GM19238 (cell line): ENCODE data around the gene LORICRIN.
"Not testable (repeated sequence)": the region's sequence is repeated elsewhere in the genome, so short reads cannot be mapped to it uniquely, and the experiment has no call there.

ENCODE experiments used
- DNase-seq: peaks from one replicate; pipeline ENCODE4 v3.0.0; 2011; ENCODE audit warnings: low spot score; ENCODE audit not compliant: insufficient read length

LORICRIN gene

GRCh38 chr1:153259387-153259786 is at the start of gene LORICRIN:
Gene LORICRIN, plus strand, starts transcription at chr1:153259687. Its CDS starts 1,263 bp downstream, at chr1:153260950.
- no peak for DNase-seq

GRCh38 chr1:153210206-153210605 is 49.3 kb upstream of the LORICRIN start:
- no peak for DNase-seq

- DNase-seq, result no peak
These were observed 47.3 kb upstream of the LORICRIN start for GRCh38 chr1:153212201-153212600.

- DNase-seq, result no peak
These were observed 46.0 kb upstream of the LORICRIN start for GRCh38 chr1:153213519-153213918.

- no peak for DNase-seq
These were observed 42.3 kb upstream of the LORICRIN start, which contains the start of gene PRR9 for GRCh38 chr1:153217212-153217611. Gene PRR9, plus strand, starts transcription at chr1:153217584. Its CDS starts 561 bp downstream, at chr1:153218145.

- no peak for DNase-seq
These were observed 41.6 kb upstream of the LORICRIN start for GRCh38 chr1:153217744-153218416.

- no peak for DNase-seq
These were observed 38.7 kb upstream of the LORICRIN start for GRCh38 chr1:153220606-153221303.

GRCh38 chr1:153223040-153223891 is 36.2 kb upstream of the LORICRIN start:
- not testable (repeated sequence) for DNase-seq

- DNase-seq, result no peak
These were observed 31.7 kb upstream of the LORICRIN start for GRCh38 chr1:153227810-153228209.

- DNase-seq, result no peak
These were observed 31.0 kb upstream of the LORICRIN start for GRCh38 chr1:153228491-153228890.

GRCh38 chr1:153229076-153229829 is 30.2 kb upstream of the LORICRIN start:
- DNase-seq, result not testable (repeated sequence)

- no peak for DNase-seq
These were observed 28.1 kb upstream of the LORICRIN start for GRCh38 chr1:153231363-153231762.

GRCh38 chr1:153231785-153232184 is 27.7 kb upstream of the LORICRIN start:
- DNase-seq, result no peak

- no peak for DNase-seq
These were observed 26.9 kb upstream of the LORICRIN start for GRCh38 chr1:153232553-153232952.

GRCh38 chr1:153233448-153233847 is 26.0 kb upstream of the LORICRIN start:
- no peak for DNase-seq

- DNase-seq, result no peak
These were observed 21.0 kb upstream of the LORICRIN start for GRCh38 chr1:153238527-153238926.

- DNase-seq, result no peak
These were observed 17.3 kb upstream of the LORICRIN start for GRCh38 chr1:153242160-153242559.

- no peak for DNase-seq
These were observed 14.0 kb upstream of the LORICRIN start for GRCh38 chr1:153245466-153245865.

- no peak for DNase-seq
These were observed 13.5 kb upstream of the LORICRIN start for GRCh38 chr1:153246018-153246417.

GRCh38 chr1:153246825-153247224 is 12.7 kb upstream of the LORICRIN start:
- DNase-seq, result no peak
